T follicular helper cell (primary cell): ENCODE measurements around the gene MCM7.

ENCODE experiments used
- DNase-seq: peaks from one replicate; pipeline ENCODE4 v3.0.0-alpha.2; 2020; ENCODE audit warnings: low read depth

Gene MCM7

DNA sequence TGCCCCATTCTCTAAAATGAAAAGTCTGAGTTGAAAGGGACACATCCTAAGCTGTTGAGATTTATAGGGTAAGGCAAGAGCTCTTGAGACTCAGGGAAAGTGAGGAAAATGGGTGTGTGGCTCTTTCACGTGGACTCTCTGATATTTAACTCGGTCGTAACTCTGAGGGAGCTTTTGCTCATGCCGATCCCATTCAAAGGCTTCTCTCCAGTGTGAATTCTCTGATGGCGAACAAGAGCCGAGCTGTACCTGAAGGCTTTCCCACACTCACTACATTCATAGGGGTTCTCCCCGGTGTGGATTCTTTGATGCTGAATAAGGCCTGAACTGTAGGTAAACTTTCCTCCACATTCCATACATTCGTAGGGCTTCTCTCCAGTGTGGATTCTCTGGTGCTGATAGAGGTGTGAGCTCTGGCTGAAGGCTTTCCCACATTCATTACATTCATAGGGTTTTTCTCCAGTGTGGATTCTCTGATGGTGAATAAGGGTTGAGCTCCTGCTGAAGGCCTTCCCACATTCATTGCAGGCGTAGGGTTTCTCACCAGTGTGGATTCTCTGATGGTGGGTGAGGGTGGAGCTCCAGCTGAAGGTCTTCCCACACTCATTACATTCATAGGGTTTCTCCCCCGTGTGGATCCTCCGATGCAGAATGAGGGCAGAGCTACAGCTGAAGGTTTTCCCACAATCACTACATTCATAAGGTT lies 30.0 kb downstream of the MCM7 start:
- DNase-seq, result no peak

DNA sequence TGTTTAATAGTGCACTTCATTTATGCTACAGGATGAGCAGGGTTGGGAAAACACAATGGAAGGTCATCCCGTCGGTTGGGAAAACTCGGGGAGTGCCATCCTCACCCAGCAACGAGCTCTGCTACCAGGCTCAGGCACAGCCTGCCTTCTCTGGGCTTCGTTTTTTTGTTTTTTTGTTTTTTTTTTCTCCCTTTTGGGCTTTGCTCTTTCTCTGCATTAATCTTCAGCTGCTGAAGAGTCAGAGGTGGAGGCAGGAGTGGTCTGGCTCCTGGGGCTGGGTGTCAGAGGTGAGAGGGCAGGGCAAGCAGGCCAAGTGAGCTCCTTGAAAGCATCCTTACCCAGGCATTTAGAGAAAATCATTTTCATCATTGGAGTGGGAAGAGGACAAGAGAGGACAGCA lies 31.2 kb downstream of the MCM7 start:
- DNase-seq, result no peak

GRCh38 chr7:100066953-100067352 lies 34.2 kb downstream of the MCM7 start:
- DNase-seq, result no peak

DNA sequence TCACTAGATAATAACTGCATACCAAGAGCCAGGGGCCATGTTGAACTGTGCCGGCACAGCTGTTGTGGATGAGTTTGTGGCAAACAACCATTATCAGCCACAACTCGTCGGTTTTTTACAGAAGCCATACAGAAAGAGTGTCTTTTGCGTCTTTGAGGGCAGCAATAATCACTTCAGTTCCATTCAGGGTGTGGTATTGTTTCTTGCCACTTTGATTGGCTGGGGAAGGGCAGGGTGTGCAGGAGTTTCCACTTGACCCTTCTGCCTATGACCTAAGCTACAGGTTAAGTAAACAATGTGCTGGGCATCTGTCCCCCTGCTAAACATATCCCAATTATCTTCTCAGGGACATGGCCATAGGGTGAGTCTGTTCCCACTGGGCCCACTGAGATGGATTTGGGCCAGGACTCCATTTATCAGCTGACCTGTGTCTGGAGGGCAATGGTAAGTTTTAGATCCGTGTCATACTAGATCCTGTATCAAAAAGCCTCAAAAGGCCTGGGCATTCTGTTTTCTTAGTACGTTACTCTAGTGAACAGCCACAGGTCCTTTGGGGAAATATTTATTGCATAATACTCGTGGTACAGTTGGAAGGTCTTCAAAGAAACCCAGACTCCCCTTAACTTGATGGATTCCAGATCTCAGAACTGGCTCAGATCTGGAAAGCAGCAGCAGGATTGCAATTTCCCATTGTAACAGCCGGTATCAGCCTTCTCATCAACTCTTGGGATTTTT lies 35.6 kb downstream of the MCM7 start:
- DNase-seq, result no peak

- no peak for DNase-seq
Measured at GRCh38 chr7:100064162-100064561, 37.0 kb downstream of the MCM7 start.

GRCh38 chr7:100063376-100063775 lies 37.8 kb downstream of the MCM7 start:
- DNase-seq, result no peak

DNA sequence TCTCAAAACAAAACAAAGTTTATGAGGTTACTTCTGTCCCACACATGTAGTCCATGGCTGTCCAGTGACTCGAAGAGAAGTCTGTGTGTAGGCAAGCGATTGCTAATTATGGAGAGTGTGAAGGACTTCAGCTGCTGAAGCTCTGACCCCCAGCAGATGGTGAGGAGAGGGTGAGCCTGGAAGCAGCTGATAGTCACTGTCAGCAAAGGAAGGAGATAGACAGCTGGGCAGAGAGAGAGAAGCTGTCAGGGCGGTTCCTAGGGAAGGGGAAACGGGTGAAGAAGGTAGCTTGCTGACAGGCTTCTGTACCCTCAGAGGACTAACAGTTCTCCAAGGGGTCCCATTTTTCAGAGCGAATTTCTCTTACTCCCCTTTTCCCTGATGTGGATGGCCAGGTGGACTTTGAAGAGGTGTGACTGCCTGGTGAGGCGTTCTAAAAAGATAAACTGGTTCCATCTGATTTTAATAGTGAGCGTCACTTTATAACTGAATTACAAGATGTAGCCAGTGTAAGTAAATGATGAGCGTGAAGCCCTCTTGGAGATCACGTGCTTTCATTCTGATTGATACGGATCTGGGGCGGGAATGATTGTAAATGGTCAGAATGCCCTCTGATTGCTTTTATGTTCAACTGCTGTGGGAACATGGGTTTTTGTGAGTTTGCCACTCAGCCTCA lies 39.5 kb downstream of the MCM7 start:
- no peak for DNase-seq

- DNase-seq, result no peak
Measured at GRCh38 chr7:100059251-100059739, 41.9 kb downstream of the MCM7 start.

DNA sequence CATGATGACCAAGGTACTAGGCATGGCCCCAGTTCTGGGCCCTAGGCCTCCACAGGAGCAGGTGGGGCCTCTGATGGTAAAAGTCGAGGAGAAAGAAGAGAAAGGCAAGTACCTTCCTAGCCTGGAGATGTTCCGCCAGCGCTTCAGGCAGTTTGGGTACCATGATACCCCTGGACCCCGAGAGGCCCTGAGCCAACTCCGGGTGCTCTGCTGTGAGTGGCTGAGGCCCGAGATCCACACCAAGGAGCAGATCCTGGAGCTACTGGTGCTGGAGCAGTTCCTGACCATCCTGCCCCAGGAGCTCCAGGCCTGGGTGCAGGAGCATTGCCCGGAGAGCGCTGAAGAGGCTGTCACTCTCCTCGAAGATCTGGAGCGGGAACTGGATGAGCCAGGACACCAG lies 44.2 kb downstream of the MCM7 start:
- no peak for DNase-seq

- DNase-seq, result no peak
Measured at GRCh38 chr7:100053215-100053614, 48.0 kb downstream of the MCM7 start.

DNA sequence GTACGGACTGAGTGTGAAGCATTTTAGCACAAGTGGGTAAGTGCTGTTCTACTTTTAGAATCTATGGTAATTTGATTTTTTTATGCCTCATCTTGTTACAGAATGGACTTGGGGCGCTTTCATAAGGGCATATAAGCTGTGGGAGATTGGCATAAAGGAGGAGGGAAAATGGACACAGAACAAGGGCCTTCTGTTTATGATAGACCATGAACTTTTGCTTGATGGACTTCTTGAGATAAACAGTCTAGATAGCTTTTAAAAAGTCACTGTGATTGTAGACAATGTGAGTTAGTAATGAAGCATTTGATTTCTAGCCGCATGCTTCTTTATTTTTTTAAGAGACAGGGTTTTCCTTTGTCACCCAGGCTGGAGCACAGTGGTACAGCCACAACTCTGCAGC lies 49.6 kb downstream of the MCM7 start:
- no peak for DNase-seq

DNA sequence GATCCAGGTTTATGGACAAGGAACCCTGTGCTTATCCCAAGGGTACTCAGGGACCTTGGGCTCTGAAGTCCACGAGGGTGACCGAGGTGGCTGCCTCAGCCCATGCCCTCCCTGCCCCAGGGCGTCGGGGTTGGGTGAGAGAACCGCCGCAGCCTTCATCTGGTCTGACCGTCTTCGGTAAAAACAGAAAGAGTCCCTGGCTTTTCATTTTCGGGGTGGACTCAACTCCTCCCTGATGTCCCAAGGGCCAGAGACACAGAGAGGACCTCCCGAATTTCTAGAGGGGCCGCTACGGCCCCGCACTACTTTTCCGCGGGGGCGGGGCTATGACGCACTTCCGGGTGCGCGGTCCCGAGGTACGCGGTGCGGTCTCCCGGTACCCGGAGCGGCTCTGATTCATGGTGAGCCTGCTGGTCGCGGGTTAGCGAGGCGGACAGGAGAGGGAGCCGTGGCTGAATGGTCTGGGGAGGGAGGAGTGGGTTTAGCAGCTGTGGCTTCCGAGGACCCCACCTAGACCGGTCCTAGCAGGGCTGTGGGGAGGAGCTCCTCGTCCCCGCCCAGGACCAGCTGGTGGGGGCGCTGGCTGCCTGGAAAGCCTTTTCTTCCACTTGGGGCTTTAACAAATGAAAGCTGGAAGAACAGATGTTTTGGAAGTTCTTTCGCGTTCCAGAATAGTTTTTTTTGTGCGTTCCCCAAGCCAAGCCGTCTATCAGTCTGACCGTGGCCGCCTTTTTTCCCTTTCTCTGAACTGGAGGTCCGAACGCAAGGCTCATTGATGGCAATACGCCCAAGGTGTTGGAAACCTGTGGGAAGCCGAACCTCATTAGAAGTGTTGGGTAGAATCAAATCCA lies 51.5 kb downstream of the MCM7 start, which contains the start of gene ZSCAN21:
Gene ZSCAN21, plus strand, starts transcription at position 334 of the 851 bp plus-strand sequence. CDS start 7,233 bp downstream, outside the sequence.
- DNase-seq, result peak; percentile 61

DNA sequence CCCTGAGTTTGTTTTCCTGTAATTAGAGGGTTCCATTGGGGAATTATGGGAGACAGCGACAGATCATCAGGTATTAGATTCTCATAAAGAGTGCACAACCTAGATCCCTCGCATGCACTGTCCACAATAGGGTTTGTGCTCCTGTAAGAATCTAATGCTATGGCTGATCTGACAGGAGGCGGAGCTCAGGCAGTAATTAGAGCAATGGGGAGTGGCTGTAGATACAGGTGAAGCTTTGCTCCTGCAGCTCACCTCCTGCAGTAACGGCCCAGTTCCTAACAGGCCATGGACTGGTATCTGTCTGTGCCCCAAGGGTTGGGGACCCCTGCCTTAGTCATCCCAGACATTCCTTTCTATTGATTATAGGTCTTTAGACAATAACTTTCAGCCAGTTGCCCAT lies 52.5 kb downstream of the MCM7 start:
- no peak for DNase-seq

DNA sequence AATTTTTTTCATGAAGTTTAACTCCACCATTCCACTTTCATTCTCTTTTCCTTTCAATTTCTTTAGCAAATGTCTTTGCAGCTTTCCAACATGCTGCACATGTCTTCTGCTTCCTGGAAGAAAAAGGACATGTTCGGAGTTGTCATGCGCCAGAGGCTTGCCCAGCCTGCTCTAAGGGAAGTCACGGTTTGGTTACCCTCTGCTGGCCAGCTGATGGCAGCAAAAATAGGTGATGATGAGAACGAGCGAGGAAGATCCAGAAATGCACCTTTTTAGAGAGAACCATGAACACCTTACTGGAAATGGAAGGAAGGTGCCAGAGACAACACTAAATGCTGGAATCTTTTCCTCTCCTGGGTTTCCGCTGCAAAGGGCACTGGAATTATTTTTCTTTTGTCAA lies 56.5 kb downstream of the MCM7 start:
- DNase-seq, result no peak
